ENCODE data around the gene ANKRD33.

ANKRD33 gene

GRCh38 chr12:51863363-51863932, 24.5 kb upstream of the ANKRD33 start:
- no peak for DNase-seq

GRCh38 chr12:51863933-51864832, 23.7 kb upstream of the ANKRD33 start:
- DNase-seq = no peak

GRCh38 chr12:51864833-51865670, 22.9 kb upstream of the ANKRD33 start:
- DNase-seq = no peak

GRCh38 chr12:51865757-51866270, 22.1 kb upstream of the ANKRD33 start:
- no peak for DNase-seq

- no peak for DNase-seq
Observed at GRCh38 chr12:51866324-51866723, 21.6 kb upstream of the ANKRD33 start.

GRCh38 chr12:51866762-51867161, 21.1 kb upstream of the ANKRD33 start:
- DNase-seq = no peak

GRCh38 chr12:51867371-51867770, 20.5 kb upstream of the ANKRD33 start:
- DNase-seq = no peak

GRCh38 chr12:51867796-51868428, 20.0 kb upstream of the ANKRD33 start:
- no peak for DNase-seq

GRCh38 chr12:51868821-51869495, 18.9 kb upstream of the ANKRD33 start:
- DNase-seq = no peak

- DNase-seq = no peak
Observed at GRCh38 chr12:51869496-51869865, 18.4 kb upstream of the ANKRD33 start.

GRCh38 chr12:51869931-51870330, 18.0 kb upstream of the ANKRD33 start:
- no peak for DNase-seq

- DNase-seq = no peak
Observed at GRCh38 chr12:51870504-51870903, 17.4 kb upstream of the ANKRD33 start.

- no peak for DNase-seq
Observed at GRCh38 chr12:51871126-51871525, 16.8 kb upstream of the ANKRD33 start.

GRCh38 chr12:51871918-51872688, 15.8 kb upstream of the ANKRD33 start:
- no peak for DNase-seq

- no peak for DNase-seq
Observed at GRCh38 chr12:51872689-51872981, 15.3 kb upstream of the ANKRD33 start.

- DNase-seq = no peak
Observed at GRCh38 chr12:51873251-51873994, 14.5 kb upstream of the ANKRD33 start.

- DNase-seq = no peak
Observed at GRCh38 chr12:51874000-51874399, 13.9 kb upstream of the ANKRD33 start.

GRCh38 chr12:51874486-51874885, 13.4 kb upstream of the ANKRD33 start:
- DNase-seq = no peak

- DNase-seq = no peak
Observed at GRCh38 chr12:51879102-51879501, 8.8 kb upstream of the ANKRD33 start.

GRCh38 chr12:51883295-51883694, 4.6 kb upstream of the ANKRD33 start:
- no peak for DNase-seq
